Endothelial cell of hepatic sinusoid (primary cell): ENCODE results near the gene IPO9.
"Not testable (repeated sequence)": the region's sequence is repeated elsewhere in the genome, so short reads cannot be mapped to it uniquely, and the experiment has no call there.

Experiments used
- in situ Hi-C: cut with HindIII; loops from 2 replicates; pipeline ENCODE4 v1.10.0; 2017; ENCODE audit warnings: low sequenced_read_pairs

The IPO9 gene

DNA sequence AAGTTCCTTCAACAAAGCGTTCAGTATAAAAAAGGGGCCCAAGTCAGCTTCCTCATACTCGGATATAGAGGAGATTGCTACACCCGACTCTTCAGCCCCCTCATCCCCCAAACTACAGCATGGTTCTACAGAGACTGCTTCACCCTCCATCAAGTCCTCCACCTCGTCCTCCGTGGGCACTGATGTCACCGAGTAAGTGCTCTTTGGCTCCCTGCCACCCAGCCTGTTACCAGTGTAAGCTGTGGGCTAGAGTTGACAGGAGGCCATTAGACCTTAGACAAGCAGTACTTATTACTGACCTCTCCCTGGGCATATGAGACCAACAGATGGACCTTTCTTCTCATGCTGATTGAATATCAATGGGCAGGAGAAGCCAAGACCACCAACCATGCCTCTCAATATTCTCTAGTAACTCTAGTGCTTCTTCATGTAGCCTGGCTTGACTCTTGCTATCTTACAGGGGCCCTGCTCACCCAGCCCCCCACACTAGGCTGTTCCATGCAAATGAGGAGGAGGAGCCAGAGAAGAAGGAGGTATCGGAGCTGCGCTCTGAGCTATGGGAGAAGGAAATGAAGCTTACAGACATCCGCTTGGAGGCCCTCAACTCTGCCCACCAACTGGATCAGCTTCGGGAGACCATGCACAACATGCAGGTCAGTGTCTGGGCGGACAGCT is 20.9 kb upstream of the IPO9 start:
- in situ Hi-C loops: no loop called here

DNA sequence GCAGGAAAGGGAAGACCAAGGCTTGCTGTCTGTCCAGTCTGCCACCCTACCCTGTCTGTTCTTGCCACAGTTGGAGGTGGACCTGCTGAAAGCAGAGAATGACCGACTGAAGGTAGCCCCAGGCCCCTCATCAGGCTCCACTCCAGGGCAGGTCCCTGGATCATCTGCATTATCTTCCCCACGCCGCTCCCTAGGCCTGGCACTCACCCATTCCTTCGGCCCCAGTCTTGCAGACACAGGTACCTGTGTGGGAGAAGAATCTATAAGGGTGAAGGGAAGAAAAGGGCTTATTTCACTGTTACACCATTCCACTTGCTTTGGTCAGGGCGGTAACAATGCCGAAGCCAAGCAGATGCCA is 20.3 kb upstream of the IPO9 start:
- in situ Hi-C loops: no loop called here

DNA sequence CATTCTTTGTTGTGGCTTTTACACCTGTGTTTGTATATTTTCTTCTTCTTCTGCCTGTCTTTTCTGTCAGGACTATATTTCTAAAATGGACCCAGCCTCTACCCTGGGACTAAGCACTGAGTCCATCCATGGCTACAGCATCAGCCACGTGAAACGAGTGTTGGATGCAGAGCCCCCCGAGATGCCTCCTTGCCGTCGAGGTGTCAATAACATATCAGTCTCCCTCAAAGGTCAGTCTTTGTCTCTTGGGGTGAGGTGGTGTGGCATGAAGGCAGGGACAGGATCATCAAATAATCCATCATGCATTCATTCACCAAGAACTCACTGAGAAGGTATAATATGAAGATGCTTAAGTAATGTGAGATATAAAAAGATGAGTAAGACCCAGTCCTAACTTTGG is 19.1 kb upstream of the IPO9 start:
- in situ Hi-C loops: no loop called here

DNA sequence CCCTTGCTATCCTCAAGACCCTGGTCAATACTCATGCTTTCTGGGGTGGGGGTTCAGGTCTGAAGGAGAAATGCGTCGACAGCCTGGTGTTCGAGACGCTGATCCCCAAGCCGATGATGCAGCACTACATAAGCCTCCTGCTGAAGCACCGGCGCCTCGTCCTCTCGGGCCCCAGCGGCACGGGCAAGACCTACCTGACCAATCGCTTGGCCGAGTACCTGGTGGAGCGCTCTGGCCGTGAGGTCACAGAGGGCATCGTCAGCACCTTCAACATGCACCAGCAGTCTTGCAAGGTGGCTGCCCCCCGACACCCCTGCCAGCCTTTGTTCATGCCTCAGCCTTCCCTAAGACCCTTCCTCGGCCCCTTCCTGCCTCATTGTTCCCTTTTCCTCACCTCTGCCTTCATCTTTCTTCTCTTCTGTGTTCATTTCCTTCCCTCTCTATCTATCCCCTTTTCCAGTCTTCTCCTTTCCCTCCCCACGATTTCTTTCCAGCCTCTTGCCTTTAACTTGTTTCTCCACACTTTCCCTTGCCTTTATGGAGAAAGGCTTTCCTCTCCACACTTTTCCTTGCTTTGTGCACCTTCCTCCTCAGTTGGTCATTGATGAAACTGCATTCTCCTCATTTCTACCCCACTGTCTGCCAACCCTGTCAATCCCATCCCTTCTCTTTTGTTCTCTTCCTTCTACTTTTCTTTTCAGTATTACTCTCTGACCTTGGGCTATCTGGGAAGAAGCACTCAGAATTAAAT is 18.3 kb upstream of the IPO9 start:
- in situ Hi-C loops: no loop called here

DNA sequence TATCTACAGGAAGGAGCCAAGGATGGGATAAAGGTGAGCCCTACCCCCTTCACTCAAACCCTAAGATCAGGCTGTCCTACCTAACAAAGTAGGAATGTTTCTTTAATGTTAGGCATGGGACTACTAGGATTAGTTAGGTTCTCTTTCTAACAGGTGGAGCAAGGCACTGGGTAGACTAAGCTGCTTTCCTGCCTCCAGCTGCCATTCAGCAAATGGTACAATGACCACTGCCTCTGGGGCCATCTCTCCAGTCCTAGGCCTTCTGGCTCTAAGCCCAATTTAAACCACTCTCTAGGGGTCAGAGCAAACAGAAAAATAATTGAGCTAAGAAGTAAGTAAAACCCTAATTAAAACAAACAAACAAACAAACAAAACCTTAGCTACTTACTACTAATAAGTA is 15.7 kb upstream of the IPO9 start:
- in situ Hi-C loops: no loop called here

DNA sequence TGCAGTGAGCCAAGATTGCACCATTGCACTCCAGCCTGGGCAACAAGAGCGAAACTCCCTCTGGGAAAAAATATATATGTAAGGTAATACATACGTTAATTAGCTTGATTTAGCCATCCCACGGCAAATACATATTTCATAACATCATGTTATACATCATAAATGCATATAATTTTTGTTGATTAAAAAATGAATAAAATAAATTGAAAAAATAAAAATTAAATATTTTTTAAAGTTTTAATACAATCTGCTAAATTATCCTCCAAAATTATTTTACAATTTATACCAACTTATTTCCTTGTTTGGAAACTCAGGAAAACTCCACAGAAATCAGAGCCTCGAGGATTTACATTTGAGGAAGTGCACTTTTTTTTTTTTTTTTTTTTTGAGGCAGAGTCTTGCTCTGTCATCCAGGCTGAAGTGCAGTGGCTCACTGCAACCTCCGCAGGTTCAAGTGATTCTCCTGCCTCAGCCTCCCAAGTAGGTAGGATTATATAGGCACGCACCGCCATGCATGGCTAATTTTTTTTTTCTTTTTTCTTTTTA is 12.6 kb upstream of the IPO9 start:
- in situ Hi-C loops: no loop called here

DNA sequence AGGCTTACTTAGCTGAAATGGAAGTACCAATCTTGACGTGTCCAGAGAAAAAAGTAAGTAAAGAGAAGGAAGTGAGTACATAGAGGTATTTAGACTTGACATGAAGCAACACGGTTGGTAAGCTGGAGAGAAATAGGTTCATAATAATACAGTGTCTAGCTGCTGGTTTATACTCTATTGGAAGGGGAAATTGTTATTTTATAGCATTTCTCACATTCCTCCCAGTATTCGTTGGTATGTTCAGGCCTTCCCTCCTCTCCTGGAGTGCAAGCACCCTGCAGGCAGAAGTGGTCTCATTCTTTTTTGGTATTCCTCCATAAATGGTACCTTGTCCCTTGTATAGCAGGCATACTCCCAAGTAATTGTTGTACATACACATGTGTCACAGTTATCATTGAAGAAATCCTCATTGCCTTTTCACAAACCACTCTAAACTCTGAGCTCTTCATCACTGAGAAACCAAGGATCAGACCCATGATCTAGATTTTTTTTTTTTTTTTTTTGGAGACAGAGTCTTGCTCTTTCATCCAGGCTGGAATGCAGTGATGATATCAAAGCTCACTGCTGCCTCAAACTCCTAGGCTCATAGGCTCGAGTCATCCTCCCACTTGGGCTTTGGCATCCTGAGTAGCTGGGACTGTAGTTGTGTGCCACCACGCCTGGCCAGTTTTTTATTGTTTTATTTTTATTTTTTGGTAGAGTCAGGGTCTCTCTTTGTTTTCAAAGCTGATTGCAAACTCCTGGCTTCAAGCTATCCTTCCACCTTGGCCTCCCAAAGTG is 9.8 kb upstream of the IPO9 start:
- in situ Hi-C loops: no loop called here

DNA sequence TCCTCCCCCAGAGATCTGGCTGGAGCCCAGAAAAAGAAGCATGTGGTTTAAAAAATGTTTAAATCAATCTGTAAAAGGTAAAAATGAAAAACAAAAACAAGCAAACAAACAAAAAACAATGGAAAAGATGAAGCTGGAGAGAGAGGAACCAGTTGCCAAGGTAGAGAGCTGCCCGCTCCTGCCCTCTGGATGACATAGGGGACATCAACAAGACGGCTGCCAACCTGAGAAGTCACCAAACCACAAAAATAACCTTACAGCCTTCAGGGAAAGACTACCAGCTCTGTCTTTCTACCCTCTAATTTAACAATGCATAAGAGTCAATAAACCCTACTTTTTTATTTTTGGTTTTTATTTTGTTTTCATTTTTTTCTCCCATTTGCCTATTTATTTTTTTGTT is 8.5 kb upstream of the IPO9 start:
- in situ Hi-C loops: no loop called here

DNA sequence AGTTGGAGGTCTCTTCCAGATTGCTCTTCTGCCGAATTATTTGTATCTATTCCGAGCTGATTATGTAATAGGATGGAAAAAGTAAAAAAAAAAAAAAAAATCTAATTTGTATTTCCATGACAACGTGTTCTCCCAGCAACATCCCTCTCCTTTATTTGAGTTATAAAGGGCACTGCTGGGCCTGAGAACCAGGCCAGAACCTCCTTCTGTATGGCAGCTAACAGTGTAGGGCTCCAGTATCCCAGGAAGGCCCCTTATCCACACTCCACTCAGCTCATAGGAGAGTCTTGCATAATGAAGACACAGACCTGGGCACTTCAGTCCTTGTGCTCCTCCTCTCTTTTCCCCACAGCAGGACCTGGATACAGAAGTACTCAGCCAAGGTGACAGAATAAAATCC is 3.7 kb upstream of the IPO9 start:
- in situ Hi-C loops: loop anchor here (5.0 kb wide), 1 partner anchor 42 kb away; no protein-coding TSS in a partner anchor

DNA sequence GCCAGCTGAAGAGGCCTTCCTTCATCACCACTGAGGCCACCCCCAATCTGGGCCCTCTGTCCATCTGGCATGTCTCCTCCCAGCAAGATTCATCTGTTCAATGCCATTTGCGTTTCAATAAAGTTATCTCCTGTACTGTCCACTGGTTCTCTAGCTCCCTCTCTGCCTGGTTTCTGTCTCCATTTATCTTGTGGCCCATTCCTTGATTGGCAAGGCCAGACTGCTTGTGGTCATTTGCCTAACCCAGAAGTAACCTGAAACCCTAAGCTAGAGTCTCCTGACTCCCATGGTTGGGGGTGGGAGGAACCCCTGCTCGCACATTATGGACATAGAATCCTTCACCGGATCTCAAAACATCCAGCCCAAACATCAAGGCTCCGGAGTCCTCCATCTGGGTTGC is 2.1 kb upstream of the IPO9 start:
- in situ Hi-C loops: loop anchor here (5.0 kb wide), 1 partner anchor 40 kb away; no protein-coding TSS in a partner anchor

DNA sequence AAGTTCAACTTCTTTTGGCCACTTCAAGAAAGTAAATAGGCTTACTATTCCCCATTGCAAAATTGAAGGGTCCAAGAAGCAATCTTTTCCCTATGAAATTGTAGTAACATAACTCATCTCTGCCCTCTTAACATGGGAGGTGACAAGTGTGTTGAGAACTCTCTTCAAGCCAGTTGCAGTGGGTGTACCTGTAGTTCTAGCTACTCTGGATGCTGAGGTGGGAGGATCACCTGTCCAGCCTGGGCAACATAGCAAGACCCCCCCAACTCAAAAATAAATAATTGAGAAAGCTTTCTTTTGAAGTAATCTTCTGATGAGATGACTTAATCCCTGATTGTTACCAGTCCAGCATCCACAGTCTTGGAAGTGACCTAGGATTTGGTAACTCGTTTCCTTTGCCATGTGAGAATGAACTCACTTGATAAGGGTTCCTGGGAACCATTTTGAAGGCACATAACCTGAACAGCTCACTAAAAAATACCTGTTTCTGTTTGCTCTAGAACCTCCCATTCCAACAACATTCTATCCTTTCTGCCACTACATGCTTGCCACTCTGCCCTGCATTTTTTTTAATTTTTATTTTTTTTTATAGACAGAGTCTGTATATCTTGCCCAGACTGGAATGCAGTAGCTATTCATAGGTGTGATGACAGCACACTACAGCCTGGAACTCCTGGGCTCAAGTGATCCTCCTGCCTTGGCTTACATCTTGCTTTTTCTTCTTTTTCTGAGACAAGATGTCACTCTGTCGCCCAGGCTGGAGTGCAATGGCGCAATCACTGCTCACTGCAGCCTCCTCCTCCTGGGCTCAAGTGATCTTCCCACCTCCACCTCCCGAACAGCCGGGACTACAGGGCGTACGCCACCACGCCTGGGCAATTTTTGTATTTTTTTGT is 1.4 kb upstream of the IPO9 start:
- in situ Hi-C loops: loop anchor here (5.0 kb wide), 1 partner anchor 40 kb away; no protein-coding TSS in a partner anchor

DNA sequence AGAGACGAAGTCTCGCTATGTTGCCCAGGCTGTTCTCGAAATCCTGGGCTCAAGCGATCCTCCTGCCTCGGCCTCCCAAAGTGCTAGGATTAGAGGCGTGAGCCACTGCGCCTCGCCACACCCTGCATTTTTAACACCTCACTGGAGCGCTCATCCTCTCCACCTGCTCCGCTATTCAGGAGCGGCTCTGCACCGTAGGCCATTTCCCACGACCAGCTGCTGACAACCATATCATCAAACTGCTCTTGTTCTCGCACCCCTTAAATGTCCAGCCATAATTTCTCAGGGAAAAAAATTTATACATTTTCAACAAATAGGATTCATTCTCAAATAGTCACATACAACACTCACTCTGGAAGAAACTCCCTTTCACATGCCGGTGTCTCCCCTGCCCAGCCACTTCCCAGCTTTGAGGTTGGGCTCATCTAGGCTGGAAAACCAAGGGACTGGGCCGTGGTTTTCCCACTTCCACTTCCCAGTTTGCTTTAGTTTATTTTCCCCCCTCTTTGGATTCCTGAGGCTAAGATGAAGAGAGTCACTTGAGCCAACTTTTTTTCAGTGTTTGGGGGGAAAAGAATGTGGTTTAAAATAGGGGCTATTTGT is 639 bp upstream of the IPO9 start:
- in situ Hi-C loops: loop anchor here (5.0 kb wide), 1 partner anchor 39 kb away; no protein-coding TSS in a partner anchor

DNA sequence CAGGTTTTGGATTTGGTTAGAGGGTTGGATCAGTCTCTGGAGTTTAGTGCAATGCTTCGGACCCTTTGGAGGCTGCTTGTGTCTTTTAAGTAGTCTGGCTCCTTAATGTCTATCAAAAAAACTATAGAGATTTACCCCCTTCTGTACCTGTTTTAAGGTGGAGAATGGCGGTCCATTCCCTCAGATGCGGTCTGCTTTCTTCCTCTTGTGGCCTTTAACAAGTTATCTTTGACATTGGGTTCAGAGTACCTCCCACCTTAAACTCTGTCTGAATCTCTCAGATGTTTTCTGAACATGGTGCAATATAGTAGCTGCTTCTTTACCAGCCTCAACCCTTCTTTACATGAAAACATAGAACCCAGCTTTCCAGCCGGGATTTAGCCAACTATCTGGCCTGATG is 2.4 kb downstream of the IPO9 start:
- in situ Hi-C loops: no loop called here

DNA sequence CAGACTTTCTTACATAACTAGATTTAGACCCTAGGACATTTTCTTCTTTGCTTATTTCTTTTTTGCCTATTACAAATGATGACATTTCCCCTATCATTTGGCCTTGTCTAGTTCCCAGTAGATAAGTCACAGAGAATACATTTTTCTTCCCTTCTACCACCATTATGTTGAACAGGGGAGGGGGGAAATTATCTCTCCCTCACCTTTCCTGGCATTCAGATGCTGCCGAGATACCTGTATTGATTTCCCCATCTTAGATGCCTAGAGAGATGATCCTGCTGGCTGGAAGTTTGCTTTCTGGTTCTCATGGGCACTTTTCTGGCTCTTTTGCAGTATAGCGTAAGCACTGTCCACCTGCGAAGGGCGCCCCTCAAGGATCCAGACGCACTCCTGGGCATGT is 5.7 kb downstream of the IPO9 start:
- in situ Hi-C loops: no loop called here

DNA sequence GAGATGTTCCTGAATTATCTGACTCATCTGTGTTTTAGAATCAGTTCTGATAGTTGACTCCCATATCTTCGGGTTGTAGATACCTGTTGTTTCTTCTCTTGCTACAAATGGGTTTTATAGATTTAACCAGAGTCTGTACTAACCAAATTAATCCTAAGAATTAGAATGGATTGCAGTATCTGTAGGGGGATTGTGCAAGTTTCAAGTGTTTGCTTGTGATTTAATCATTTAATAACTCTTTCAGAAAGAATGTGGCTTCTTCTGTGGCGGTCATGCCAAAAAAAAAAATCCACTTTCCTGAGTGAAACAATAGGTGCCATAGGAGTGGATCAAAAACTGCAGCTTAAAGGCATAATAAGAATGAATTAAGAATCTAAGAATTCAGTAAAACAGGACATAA is 9.4 kb downstream of the IPO9 start:
- in situ Hi-C loops: no loop called here

DNA sequence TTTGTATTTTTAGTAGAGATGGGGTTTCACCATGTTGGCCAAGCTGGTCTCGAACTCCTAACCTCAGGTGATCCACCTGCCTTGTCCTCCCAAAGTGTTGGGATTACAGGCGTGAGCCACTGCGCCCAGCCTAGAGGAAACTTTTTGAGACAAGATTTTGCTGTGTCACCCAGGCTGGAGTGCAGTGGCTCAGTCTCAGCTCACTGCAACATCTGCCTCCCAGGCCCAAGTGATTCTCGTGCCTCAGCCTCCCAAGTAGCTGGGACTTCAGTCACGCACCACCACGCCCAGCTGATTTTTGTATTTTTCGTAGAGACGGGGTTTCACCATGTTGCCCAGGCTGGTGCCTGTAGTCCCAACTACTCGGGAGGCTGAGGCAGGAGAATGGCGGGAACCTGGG is 10.1 kb downstream of the IPO9 start:
- in situ Hi-C loops: not testable (repeated sequence)

DNA sequence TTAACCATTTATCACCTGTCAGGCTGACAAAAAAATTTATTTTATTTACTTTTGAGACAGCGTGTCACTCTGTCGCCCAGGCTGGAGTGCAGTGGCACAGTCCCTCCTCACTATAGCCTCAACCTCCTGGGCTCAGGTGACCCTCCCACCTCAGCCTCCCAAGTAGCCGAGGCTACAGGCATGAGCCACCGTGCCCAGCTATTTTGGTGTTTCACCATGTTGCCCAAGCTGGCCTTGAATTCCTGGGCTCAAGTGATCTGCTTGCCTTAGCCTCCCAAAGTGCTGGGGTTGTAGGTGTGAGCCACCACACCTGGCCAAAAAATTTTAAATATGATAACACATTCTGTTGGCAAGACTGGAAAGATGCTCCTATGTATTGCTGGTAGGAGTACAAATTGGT is 11.1 kb downstream of the IPO9 start:
- in situ Hi-C loops: loop anchor here (10.0 kb wide), 1 partner anchor 115 kb away; the partner anchor contains the start of gene TIMM17A

DNA sequence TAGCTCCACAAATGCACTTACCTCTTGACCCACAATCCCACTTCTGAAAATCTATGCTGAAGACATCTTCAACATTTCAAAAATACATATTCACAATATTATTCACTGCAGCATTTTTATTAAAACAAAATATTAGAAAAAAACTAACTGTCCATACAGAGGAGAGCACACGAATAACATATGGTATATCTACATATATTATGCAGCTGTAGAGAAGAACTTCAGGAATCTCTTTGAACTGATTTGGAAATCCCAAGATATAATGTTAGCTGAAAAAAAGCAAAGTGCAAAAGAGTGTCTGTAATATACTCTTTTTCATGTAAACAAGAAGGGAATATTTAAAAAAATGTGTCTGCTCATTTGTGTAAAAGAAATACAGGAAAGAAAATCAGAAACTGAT is 11.5 kb downstream of the IPO9 start:
- in situ Hi-C loops: loop anchor here (10.0 kb wide), 1 partner anchor 114 kb away; the partner anchor contains the start of gene TIMM17A

DNA sequence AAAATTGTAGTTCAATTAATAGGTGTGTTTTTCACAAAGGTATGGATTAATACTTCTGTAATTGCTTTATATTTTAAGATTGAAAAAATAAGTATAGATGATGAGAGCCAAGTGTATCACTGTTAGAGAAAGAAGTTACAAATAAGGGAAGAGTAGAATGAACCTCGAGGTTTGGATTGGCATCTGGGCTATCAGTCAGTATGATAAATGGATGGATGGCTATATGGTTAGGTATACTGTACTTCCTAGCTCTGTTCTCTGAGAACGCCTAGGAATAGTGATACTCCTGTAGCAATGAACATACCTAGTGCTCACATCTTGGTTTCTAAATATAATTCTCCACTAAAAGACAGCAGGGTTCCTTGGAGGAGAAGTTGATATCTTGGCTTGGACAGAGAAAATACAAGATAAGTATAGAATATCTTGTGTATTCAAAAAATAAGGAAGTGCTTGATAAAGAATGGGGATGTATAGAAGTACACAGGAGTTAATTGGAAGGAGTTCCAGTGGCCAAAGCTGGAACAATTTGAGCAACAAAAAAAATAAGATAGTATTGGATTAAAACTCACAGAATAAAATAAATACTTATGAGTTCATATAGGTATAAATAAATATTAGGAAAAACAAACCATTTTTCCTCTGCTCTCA is 12.4 kb downstream of the IPO9 start:
- in situ Hi-C loops: loop anchor here (10.0 kb wide), 1 partner anchor 113 kb away; the partner anchor contains the start of gene TIMM17A
